ENCODE results near the gene FLNA.
A peak's percentile ranks its signal among the peaks of the same experiment; 100 is the strongest.
"Not testable (repeated sequence)": the region's sequence is repeated elsewhere in the genome, so short reads cannot be mapped to it uniquely, and the experiment has no call there.

FLNA gene

DNA sequence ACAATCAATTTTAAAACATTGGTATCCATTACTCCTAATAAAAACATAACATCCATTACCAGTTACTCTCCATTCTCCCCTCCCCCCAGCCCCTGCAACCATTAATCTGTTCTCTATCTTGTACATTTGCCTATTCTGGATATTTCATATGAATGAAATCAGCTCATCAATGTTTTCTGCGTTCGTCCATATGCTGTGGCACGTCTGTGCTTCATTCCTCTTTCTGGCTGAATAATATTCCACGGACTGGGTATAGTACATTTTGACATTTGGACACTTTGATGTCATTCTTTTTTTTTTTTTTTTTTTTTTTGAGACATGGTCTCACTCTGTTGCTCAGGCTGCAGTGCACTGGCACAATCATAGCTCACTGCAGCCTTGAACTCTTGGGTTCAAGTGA lies 29.4 kb upstream of the FLNA start:
- no peak for DNase-seq (ENCODE audit: low read depth)
- TF ChIP-seq, protein P1, sequence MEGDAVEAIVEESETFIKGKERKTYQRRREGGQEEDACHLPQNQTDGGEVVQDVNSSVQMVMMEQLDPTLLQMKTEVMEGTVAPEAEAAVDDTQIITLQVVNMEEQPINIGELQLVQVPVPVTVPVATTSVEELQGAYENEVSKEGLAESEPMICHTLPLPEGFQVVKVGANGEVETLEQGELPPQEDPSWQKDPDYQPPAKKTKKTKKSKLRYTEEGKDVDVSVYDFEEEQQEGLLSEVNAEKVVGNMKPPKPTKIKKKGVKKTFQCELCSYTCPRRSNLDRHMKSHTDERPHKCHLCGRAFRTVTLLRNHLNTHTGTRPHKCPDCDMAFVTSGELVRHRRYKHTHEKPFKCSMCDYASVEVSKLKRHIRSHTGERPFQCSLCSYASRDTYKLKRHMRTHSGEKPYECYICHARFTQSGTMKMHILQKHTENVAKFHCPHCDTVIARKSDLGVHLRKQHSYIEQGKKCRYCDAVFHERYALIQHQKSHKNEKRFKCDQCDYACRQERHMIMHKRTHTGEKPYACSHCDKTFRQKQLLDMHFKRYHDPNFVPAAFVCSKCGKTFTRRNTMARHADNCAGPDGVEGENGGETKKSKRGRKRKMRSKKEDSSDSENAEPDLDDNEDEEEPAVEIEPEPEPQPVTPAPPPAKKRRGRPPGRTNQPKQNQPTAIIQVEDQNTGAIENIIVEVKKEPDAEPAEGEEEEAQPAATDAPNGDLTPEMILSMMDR (IDR thresholded peaks at IDR 0.05; ENCODE audit: control insufficient read depth, insufficient read depth, low read depth, low read length, missing control alignments) = no peak
- no peak overlapping the region for H3K4me3 ChIP-seq (ENCODE audit: control insufficient read depth, low read depth, low read length)

GRCh38 chrX:154403192-154403591 lies 28.8 kb upstream of the FLNA start:
- DNase-seq (ENCODE audit: low read depth) = no peak
- TF ChIP-seq, protein P1 (IDR thresholded peaks at IDR 0.05; ENCODE audit: control insufficient read depth, insufficient read depth, low read depth, low read length, missing control alignments) = no peak
- H3K4me3 ChIP-seq (ENCODE audit: control insufficient read depth, low read depth, low read length) = no peak overlapping the region

- DNase-seq (ENCODE audit: low read depth) = no peak
- TF ChIP-seq, protein P1 (IDR thresholded peaks at IDR 0.05; ENCODE audit: control insufficient read depth, insufficient read depth, low read depth, low read length, missing control alignments) = no peak
- no peak overlapping the region for H3K4me3 ChIP-seq (ENCODE audit: control insufficient read depth, low read depth, low read length)
Observed at GRCh38 chrX:154402622-154403127, 28.2 kb upstream of the FLNA start.

GRCh38 chrX:154401918-154402621 lies 27.6 kb upstream of the FLNA start:
- DNase-seq (ENCODE audit: low read depth) = no peak
- TF ChIP-seq, protein P1 (IDR thresholded peaks at IDR 0.05; ENCODE audit: control insufficient read depth, insufficient read depth, low read depth, low read length, missing control alignments) = no peak
- no peak overlapping the region for H3K4me3 ChIP-seq (ENCODE audit: control insufficient read depth, low read depth, low read length)

- TF ChIP-seq, protein P1 (IDR thresholded peaks at IDR 0.05; ENCODE audit: control insufficient read depth, insufficient read depth, low read depth, low read length, missing control alignments) = no peak
- no peak for DNase-seq (ENCODE audit: low read depth)
- no peak overlapping the region for H3K4me3 ChIP-seq (ENCODE audit: control insufficient read depth, low read depth, low read length)
Observed at GRCh38 chrX:154401045-154401799, 26.8 kb upstream of the FLNA start.

- not testable (repeated sequence) for DNase-seq (ENCODE audit: low read depth)
Observed at GRCh38 chrX:154400369-154400817, 26.0 kb upstream of the FLNA start.

More at GRCh38 chrX:154400369-154400817, 26.0 kb upstream of the FLNA start:
- peak overlapping the region; percentile 69 for H3K4me3 ChIP-seq (ENCODE audit: control insufficient read depth, low read depth, low read length)
